ENCODE measurements around the gene DDX11.
A peak's percentile ranks its signal among the peaks of the same experiment; 100 is the strongest.
"Not testable (repeated sequence)": the region's sequence is repeated elsewhere in the genome, so short reads cannot be mapped to it uniquely, and the experiment has no call there.

DDX11 gene

GRCh38 chr12:31057671-31058070, 16.0 kb upstream of the DDX11 start:
- TF ChIP-seq ZNF274 (IDR thresholded peaks at IDR 0.05; ENCODE audit: low read depth, low read length), result no peak
- H3K4me3 ChIP-seq (ENCODE audit: low read length), result no peak overlapping the region

DNA sequence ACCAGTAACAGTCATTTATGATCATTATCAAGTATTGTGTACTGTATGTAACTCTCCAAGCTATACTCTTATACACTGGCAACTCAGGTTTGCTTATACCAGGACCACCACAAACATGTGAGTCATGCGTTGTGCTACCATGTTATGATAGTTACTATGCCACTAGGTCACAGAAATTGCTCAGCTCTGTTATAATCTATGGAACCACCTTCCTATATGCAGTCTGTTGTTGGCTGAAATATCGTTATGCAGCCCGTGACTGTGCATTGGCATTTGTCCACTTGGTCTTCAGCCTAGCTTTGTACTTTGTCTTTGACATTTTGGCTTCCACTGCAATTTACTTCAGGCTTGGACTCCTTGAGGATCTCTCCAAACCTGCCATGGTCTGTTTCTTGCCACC, 7.5 kb upstream of the DDX11 start:
- H3K4me3 ChIP-seq (ENCODE audit: low read length), result not testable (repeated sequence)

GRCh38 chr12:31067656-31068055, 6.0 kb upstream of the DDX11 start:
- not testable (repeated sequence) for H3K4me3 ChIP-seq (ENCODE audit: low read length)

- not testable (repeated sequence) for H3K4me3 ChIP-seq (ENCODE audit: low read length)
Observed at GRCh38 chr12:31070971-31071740, 2.5 kb upstream of the DDX11 start.

GRCh38 chr12:31072962-31073361, 698 bp upstream of the DDX11 start:
- H3K4me3 ChIP-seq (ENCODE audit: low read length), result peak overlapping the region; percentile 79; the same call in 1 of the 2 replicates

DNA sequence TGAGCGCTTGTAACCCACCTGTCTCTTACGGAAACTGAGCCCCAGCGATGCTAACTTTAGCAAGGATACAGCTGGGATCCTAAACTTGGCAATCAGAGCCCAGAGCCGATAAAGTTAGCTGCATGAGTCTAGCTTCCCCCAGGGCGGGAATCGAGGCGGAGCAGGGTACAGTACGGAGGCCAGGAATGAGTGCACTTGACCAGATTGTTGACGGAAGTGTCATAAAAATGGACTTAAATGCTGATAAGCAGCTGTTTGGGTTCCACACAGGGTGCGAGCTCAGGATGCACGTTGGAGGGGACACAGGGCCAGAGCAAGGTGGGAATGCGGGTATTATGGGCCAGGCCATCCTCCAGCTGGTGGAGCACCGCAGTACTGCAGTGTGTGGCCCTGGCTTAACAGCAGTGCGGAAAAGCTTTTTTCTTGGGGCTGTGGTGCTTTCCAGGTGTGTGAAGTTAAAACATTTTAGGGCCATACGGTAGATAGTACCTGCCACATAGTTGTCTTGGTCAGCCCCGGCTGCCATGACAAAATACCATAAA, 744 bp downstream of the DDX11 start:
- peak overlapping the region; percentile 79 for H3K4me3 ChIP-seq (ENCODE audit: low read length)

DNA sequence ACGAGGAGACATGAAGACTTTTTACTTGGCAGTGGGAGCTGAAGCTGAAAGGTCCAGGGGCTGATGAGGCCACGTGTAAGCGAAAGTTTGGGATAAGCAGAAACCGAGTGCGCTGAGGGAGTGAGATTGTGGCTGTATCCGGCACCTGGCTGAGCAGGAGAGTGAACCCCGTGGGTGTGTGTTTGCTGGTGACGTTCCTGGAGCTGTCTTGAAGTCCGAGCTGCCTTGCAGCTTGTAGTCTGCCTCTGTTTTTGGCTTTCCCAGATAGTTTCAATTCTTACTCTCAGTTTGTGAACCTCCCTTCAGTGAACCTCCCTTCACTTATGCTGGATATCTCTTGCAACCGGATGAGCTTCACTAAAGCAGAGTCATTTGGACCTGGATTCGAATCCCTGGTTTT, 2.5 kb downstream of the DDX11 start:
- not testable (repeated sequence) for H3K4me3 ChIP-seq (ENCODE audit: low read length)

GRCh38 chr12:31077095-31077494, 3.4 kb downstream of the DDX11 start:
- not testable (repeated sequence) for H3K4me3 ChIP-seq (ENCODE audit: low read length)

- not testable (repeated sequence) for H3K4me3 ChIP-seq (ENCODE audit: low read length)
Observed at GRCh38 chr12:31077998-31078397, 4.3 kb downstream of the DDX11 start.

DNA sequence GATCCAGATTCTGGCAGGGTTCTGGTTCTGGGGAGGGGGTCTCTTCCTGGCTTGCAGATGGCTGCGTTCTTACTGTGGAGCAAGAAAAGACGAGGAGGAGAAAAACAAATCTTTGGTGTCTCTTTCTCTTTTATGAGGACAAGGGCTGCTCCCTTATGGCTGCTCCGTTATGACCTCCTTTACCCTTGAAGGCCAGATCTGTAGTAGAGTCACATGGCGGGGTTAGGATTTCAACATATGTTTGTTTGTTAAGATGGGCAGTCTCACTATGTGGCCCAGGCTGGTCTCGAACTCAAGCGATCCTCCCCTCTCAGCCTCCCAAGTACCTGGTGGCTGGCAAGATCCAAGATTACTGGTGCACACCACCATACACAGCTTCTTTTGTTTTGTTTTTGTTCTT, 5.8 kb downstream of the DDX11 start:
- not testable (repeated sequence) for H3K4me3 ChIP-seq (ENCODE audit: low read length)

DNA sequence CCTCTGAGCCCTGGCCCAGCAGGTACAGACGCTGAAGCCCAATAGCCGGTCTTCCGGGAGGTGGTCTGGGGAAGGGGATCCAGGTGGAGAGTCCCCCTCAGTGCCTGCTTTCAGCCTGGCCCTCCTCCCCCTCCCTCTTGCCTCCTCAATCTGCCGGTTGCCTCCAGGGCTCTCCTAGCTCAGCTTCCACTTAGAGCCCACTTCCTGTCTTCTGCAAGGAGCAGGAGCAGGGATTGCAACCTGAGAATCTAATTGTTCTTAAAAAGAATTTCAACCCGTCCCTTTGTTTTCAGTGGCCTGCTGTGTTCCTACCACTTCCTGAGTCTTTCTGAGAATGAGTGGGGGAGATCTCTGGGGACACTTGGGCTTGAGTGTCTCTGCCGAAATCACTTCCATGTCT, 6.6 kb downstream of the DDX11 start:
- H3K4me3 ChIP-seq (ENCODE audit: low read length), result not testable (repeated sequence)

- H3K4me3 ChIP-seq (ENCODE audit: low read length), result not testable (repeated sequence)
Observed at GRCh38 chr12:31081274-31081673, 7.6 kb downstream of the DDX11 start.

GRCh38 chr12:31084241-31084640, 10.6 kb downstream of the DDX11 start:
- H3K4me3 ChIP-seq (ENCODE audit: low read length), result not testable (repeated sequence)

DNA sequence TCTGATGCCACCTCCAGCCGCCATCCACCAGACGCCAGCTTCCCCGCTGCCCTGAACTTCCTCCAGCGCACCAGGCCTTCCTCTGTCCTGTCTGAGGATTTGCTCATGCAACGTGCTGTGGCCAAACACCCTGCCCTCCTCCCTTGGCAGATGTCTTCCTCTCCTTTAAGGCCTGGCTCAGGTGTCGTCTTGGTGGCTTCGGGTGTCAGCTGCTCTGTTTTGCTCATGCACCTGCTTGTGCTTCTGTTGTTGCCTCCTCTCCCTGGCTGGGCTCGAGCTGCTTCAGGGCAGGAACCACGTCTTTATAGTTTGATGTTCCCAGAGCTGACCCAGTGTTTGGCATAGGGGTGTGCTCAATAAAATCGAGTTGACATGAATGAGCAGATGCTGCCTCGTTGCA, 12.4 kb downstream of the DDX11 start:
- H3K4me3 ChIP-seq (ENCODE audit: low read length), result not testable (repeated sequence)

DNA sequence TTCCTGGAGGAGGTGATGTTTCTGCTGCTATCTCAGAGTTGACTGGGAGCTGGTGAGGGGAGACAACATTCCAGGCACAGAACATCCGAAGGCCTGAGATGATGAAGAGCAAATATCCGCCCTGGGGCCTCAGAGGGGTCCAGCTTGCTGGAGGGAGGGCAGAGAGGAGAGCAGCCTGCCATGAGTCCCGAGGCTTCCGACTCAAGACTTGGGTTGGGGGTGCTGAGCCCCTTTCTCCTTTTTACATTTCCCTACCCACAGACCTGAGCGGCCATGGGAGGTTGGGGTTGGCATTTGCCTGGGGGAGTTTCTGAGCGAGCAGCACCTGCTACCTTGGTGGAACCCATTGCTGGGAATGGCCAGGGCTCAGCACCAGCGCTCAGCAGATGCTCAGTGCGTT, 13.8 kb downstream of the DDX11 start:
- not testable (repeated sequence) for H3K4me3 ChIP-seq (ENCODE audit: low read length)

- not testable (repeated sequence) for H3K4me3 ChIP-seq (ENCODE audit: low read length)
Observed at GRCh38 chr12:31087956-31088355, 14.3 kb downstream of the DDX11 start.

- no peak overlapping the region for H3K4me3 ChIP-seq (ENCODE audit: low read length)
- no peak for TF ChIP-seq ZNF274 (IDR thresholded peaks at IDR 0.05; ENCODE audit: low read depth, low read length)
Observed at GRCh38 chr12:31089072-31089471, 15.4 kb downstream of the DDX11 start.

DNA sequence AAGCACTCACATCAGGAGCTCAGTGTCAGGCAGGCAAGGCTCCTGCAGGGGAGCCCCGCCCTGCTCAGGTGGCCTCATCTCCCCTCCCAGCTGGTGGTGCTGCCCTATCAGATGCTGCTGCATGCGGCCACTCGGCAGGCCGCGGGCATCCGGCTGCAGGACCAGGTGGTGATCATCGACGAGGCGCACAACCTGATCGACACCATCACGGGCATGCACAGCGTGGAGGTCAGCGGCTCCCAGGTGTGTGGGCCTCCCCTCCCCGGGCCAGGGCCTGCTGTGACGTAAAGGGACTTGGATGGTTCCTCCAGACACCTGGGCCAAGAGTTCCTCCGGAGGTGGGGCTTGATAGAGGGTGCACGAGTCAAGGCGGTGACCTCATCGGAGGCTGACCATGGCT, 18.0 kb downstream of the DDX11 start:
- H3K4me3 ChIP-seq (ENCODE audit: low read length), result not testable (repeated sequence)

GRCh38 chr12:31092718-31093117, 19.1 kb downstream of the DDX11 start:
- H3K4me3 ChIP-seq (ENCODE audit: low read length), result not testable (repeated sequence)

DNA sequence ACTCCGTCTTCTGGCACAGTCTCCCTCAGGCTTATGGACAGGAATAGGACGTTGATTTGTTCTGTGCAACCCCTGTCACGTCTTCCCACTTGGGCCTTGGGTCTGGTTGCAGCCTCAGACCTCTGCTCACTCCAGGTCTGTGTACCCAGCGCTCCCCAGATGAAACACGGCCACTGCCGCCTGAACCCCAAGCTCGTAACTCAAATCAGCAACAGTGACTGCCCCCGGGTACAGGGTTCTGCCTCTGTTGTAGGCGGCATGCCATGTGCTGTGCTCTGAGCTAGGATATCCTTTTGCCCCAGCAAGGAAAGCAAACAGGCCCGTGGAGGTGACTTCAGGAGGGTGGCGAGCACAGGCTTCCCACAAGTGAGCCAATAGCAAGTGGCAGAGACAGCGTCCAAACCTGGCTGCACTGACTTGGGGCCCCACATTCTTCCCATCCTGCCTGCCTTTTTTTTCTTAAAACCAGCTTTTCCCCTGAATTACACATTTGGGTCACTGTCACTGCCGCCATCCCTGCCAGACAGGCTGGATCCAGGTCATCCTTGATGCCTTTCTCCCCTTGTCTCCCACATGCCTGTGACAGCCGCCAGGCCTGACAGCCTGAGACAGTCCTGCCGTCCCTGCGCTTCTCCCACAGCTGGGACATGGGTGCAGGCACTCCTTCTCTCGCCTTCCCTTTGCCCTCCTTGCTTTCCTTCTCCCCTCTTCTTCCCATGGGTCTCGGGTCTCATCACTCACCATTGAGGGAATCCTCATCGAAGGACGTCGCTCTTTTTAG, 21.6 kb downstream of the DDX11 start:
- H3K4me3 ChIP-seq (ENCODE audit: low read length), result not testable (repeated sequence)

- H3K4me3 ChIP-seq (ENCODE audit: low read length), result not testable (repeated sequence)
Observed at GRCh38 chr12:31096251-31097065, 22.8 kb downstream of the DDX11 start.
